Glomerular visceral epithelial cell (primary cell): Measurements from ENCODE around the gene B3GAT3.
"Not testable (repeated sequence)": the region's sequence is repeated elsewhere in the genome, so short reads cannot be mapped to it uniquely, and the experiment has no call there.

Experiments used
- DNase-seq: peaks from one replicate; pipeline ENCODE4 v3.0.0-alpha.2; 2016; ENCODE audit errors: extremely low spot score

Gene B3GAT3

DNA sequence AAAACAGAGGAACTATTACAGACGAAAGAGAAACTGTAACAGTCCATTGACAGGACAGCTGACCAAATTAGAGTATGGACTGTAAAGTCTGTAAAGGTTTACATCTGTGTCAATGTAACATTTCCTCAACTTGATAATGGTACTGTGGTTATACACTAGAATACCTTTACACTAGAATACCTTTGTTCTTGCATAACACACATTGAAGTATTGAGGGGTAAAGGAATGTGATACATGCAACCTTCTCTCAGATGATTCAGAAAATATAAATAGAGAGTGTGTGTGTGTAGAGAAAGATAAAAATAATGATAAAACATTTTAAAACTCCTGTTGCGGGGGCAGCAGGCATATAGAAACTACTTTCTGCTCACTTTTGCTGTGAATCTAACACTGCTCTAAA lies 42.5 kb downstream of the B3GAT3 start:
- DNase-seq: no peak

DNA sequence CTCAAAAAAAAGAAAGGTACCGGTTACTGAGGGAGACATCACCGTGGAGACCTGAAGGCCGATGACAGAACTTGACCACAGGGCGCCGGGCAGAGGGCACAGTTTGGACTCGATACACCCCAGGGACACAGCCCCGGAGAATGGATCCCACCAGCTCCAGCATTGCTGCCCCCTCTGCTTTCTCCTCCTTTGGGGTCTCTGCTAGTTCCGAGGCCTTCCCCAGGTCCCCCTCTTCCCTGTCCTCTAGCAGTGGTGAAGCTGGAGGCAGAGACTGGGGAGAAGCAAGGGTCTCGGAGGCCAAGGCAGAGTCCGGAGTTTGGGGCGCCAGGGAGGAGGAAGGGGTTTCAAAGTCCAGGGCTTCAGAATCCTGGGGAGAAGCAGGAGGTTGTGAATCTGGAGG lies 43.2 kb downstream of the B3GAT3 start:
- DNase-seq: no peak

DNA sequence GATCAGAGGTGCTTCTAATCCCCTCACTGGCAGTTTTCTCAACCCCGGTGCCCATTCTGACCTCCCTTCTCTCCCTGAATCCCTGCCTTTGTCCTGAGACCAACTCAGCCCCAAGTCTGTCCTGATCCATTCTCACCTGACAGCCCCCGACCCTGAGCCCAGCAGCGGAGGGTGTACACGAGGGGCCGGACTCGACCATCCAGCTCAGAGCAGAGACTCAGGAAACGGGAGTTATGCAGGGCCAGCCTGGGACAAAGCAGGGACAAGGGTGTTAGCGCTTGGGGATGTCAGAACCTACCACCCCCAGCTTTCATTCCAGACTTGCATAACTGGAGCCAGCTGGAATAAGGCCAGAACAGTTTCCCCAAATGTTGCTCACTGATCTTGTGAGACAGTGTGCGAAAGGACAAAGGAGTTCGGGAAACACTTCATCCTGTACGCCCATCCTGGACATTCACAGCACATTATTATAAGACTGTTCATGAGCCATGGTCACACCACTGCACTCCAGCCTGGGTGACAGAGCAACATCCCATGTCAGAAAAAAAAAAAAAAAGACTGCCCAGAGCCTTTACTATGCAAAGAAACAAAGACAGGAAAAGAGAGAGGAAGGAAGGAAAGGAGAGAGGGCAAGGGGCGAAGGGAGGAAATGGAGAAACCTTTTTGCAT lies 44.6 kb downstream of the B3GAT3 start:
- no peak for DNase-seq

DNA sequence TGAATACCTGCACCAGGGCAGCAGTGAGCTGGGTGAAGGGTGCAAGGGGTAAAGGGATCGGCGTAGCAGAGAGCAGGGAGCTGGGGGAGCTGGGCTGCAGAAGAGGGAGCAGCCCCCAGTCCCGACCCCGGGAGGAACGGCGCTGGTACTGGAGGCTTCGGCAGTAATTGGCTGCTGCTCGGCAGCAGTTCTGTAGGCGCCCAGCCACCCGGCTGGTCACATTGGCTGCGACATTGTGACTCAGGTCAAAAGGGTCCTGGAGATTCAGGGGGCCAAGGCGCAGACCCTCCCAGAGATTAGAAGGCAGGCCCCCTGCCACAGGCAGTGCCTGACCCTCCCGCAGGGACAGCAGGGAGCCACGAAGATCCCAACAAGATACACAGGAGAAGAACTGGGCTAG lies 45.9 kb downstream of the B3GAT3 start:
- DNase-seq: no peak

DNA sequence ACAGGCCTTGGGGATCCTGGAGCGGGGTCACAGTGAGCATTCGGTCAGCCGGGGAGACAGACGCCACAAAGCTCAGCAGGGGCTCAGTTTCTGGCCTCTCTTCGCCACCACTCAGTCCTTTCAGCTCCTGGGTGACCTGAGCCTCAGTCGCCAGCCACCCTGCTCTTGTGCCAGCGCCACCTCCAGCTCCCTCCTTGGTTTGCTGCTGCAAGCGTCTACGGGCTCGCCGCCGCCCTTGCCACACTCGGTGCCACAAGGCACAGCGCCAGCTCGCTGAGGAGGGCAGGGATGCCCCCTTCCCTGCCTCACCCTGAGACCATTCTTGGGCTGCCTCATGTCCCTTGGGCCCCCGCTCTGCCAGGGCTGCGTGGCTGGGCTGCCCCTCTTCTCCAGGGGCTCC lies 46.6 kb downstream of the B3GAT3 start:
- no peak for DNase-seq

DNA sequence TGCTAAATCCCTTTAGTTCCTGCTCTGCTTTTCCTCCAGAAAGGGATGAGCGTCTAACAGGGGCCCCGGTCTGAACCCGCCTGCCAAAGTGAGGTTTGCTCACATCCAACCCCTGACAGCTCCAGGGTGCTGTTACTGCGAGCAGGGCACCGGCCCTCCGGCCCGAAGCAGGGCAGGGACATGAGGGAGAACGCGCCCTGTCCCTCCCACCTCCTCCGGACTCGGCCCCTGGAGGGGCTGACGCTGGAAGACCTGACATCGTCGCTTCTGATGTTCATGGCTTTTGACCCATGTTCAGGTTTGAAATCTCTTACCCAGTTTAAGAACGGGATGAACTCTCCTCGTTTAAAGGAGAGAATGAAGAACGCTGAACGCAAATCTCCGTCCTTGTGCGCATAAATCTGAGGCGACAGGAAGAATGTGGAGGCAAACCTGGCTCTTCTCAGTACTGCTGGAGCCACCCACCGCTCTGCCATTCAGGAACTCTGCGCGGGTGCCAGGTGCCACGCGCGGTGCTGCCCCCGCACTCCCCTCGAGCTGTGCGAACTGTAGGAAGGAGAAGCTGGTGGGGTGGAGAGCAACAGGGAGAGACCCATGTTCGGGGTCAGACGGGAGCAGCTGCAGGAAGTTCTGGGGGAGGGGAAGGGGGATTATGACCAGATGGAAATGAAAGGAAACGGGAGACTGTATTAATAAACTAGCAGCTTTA lies 47.3 kb downstream of the B3GAT3 start:
- no peak for DNase-seq

DNA sequence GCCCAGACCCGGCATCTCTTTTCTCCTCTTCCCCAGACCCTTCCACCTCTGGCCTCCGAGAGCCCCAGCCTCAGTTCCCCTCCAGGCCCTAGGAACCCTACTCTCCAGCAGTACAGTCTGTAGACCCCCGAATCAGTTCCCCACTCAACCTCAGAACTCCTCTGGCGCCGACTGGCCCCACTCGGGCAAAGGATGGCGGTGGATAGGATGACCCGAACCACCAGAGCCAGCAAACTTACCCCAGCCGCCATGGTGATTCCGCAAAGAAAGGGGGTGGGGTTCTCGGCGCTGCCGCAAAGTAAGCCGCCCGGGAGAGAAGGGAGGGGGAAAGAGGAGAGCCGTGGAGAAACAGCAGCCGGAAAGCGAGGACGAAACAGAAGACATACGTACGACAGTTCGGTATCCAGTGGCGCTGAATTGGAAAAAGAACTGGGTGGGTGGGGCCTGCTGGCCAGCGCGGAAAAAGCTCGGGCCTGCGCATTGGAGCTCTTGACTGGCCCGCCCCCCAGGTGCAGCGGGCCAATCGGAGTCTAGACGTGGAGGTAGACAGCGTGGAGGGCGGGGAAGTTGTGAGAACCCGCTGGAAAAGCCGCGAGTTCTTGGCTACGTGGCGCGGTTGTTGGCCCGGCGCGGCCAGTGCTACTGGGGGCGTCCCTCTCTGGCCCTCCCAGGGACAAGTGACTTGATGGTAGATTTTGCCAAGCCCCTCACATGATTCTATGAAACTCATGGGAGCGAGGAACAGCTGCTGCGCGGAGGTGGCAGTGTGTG lies 48.0 kb downstream of the B3GAT3 start, which contains the start of gene EEF1G:
Gene EEF1G, minus strand, starts transcription at position 300 of the 771 bp plus-strand sequence. Its CDS starts 49 bp downstream, at position 251.
- DNase-seq: peak; percentile 100

DNA sequence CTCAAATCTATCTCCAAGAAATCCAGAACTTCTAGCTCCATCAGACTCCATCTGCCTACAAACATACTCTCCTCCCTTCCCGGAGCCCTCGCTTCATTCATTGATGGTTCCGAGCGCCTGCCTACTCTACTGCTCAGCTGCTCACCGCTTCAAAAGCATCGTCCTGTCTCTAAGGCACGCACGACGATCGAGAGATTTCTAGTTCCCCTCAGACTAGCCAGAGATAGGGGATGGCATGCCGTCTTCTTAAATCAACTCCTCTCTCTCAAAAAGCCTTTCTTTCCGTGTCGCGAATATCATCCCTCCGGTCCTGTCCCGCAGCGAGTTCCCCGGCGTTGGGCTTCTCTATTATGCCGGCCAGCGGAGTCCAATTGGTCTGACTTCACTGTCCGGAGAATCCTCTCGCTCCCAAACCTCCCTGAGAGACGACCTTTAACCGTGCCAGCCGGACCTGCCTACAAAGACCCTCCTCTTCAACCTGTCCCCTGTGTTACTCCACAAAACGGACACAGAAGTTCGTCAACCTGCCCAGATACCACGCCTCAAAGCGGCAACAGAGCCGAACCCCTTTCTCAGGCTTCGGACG lies 48.7 kb downstream of the B3GAT3 start:
- DNase-seq: peak; percentile 32

DNA sequence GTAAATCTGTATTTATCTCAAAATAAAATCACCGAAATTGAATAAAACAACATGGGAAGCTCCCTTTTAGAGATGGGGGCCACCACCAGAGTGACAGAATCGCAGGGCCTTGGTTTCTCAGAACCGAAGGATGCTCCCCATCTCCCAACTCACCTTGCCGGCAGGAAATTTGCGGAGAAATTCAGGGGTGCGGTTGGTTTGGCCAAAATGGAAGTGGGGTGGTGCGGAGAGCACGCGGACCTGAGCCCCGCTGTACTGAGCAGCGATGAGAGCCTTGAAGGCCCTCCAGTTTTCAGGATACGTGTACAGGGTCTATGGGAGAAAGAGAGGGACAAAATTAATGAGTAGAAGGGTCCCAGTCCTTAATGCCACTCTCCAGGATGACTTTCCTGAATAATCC lies 49.4 kb downstream of the B3GAT3 start:
- DNase-seq: no peak

DNA sequence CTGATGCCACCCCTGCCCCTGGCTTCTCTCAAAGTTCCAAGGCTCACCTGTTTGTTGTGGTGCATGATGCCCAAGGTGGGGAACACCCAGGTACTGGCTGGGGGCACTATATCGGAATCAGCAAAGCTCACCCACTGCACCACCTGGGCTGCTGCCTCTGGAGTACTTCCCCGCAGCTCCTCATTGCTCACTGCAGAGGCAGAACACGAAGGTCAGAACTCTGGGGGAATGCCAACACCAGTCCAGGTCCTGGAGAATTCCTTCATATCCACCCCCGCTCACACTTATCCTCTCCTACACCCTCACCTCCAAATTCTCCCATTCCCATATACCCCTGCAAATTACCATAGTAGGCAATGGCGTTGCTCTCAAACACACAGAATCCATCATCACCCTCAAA lies 50.3 kb downstream of the B3GAT3 start:
- DNase-seq: not testable (repeated sequence)

DNA sequence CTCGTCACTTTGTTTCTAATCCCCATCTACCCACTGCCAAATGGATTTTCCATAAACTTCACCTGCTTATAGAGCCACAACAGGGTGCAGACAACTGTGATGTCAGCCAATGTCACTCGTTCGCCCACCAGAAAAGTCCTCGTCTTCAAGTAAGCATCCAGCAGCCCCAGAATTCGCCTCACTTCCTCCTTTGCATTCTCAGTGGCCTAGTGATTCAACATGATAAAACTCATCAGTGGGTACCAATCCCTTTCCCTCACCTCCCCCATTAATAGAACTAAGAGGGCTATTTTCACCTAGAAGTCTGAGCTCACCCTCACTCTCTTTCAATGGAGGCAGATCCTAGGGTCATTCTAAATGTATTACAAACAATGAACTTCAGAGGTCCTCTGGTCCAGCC lies 50.9 kb downstream of the B3GAT3 start:
- DNase-seq: not testable (repeated sequence)

DNA sequence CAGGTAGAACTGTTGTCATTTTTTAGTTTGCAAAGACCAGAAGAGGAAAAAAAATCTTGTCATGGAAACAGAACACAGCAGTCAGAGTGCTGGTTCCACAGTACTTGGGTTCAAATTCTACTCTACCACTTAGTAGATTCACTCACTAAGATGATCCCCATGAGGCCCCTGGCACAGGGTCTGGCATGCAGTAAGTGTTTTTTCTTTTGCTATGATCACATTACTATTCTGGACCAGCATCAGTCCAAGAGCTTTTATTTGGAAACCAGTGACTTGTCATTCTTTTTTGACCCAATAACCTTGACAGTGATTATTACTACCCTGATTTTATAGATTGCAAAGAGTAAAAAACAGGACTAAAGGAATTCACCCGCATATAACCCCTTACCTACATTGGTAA lies 52.2 kb downstream of the B3GAT3 start:
- no peak for DNase-seq

DNA sequence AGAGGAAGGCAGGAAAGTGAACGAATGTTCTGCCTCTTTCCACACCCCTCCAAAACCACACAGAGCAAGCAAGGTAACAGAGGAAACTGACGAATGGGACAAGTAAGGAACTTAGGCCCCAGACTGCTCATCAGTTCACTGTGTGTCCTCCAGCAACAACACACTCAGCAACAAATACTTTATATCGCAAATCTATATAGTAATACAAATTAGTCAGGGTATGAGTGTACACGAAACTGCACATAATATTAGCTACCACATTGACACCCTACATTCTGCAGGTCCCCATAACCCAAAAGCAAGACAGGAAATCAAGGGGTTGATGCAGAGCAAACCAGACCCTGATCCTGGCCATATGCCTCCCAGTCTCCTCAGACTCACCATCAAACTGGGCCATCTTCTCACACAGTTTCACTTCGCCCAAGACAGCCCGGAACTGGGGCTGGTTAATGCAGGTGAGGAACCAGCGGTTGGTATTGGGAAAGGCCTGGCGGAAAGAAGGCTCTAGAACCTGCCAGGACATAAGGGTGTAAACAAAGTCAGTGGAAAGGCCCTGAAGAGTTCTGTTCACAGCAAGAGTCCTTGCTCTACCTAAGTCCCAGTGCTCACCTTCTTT lies 54.7 kb downstream of the B3GAT3 start:
- no peak for DNase-seq

DNA sequence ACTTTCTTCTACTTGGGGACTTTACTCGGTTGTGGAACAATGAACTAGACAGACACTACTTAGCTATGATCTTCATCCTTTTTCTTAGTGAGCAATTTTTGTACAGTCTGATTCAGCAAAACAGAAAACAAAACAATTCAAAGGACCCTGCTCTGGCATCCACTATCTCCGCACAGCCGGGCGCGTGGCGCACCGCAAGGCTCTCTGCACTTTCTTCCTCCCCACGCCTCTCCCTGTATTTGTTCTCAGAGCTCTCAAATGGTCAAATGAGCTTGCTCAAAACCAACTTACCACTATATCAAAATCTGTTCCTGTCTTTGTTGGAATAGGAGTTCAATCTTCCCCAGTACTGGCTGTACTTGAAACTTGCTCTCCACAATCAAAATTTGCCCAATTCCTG lies 55.5 kb downstream of the B3GAT3 start:
- DNase-seq: no peak
